Neural cell (in vitro differentiated cells): Measurements from ENCODE around the gene OR2V1. TPM values are rescaled to one million over a fixed set of nuclear protein-coding genes. Genes with fewer than 3 reads are reported as not detected.

ENCODE experiments used
- H2AFZ ChIP-seq: fragments of 200-600, 300-800 bp; sonication (generic), shearing (Covaris generic); 2 replicates; pipeline ENCODE4 v1.6.0; 2014; ENCODE audit warnings: low read depth, mild to moderate bottlenecking, antibody characterized with exemption, low read length, moderate library complexity
- H3F3A ChIP-seq: fragments of 200-600 bp; shearing (Covaris generic); 2 replicates; pipeline ENCODE4 v1.6.1; 2016; ENCODE audit warnings: mild to moderate bottlenecking, moderate library complexity, mixed read lengths, antibody characterized with exemption, low read length; ENCODE audit not compliant: insufficient read depth, poor library complexity, severe bottlenecking
- H3K27ac ChIP-seq: fragments of 200-600, 300-800 bp; sonication (generic), shearing (Covaris generic); 2 replicates; pipeline ENCODE4 v1.5.1; 2014; ENCODE audit warnings: mild to moderate bottlenecking, low read length, moderate library complexity
- H3K27me3 ChIP-seq: fragments of 300-800, 200-600 bp; sonication (generic), shearing (Covaris generic); 2 replicates; pipeline ENCODE4 v1.6.0; 2014; ENCODE audit warnings: mild to moderate bottlenecking, low read depth, low read length, moderate library complexity; ENCODE audit not compliant: insufficient read depth
- H3K36me3 ChIP-seq: fragments of 300-800, 200-600 bp; sonication (generic), shearing (Covaris generic); 2 replicates; pipeline ENCODE4 v1.5.1; 2014; ENCODE audit warnings: mild to moderate bottlenecking, antibody characterized with exemption, low read length, moderate library complexity; ENCODE audit not compliant: insufficient read depth
- H3K4me2 ChIP-seq: fragments of 300-800, 200-600 bp; sonication (generic), shearing (Covaris generic); 2 replicates; pipeline ENCODE4 v1.6.0; 2014; ENCODE audit warnings: mild to moderate bottlenecking, low read length
- H3K4me3 ChIP-seq: fragments of 300-800, 200-600 bp; sonication (generic), shearing (Covaris generic); 2 replicates; pipeline ENCODE4 v1.5.1; 2014; ENCODE audit warnings: mild to moderate bottlenecking, low read length, moderate library complexity
- H3K79me2 ChIP-seq: fragments of 200-600 bp; shearing (Covaris generic); replicated peaks from 2 replicates; pipeline ENCODE4 v1.6.0; 2014; ENCODE audit warnings: mild to moderate bottlenecking, low read length, moderate library complexity; ENCODE audit not compliant: insufficient read depth
- H3K9ac ChIP-seq: fragments of 300-800, 200-600 bp; sonication (generic), shearing (Covaris generic); 2 replicates; pipeline ENCODE4 v1.6.1; 2016; ENCODE audit warnings: mild to moderate bottlenecking, low read length, mixed read lengths
- H3K9me2 ChIP-seq: fragments of 200-600 bp; shearing (Covaris generic); 2 replicates; pipeline ENCODE4 v1.6.1; 2016; ENCODE audit warnings: mild to moderate bottlenecking, low read length, mixed read lengths; ENCODE audit not compliant: insufficient read depth
- H3K9me3 ChIP-seq: fragments of 200-600, 300-800 bp; sonication (generic), shearing (Covaris generic); 2 replicates; pipeline ENCODE4 v1.6.1; 2016; ENCODE audit warnings: mild to moderate bottlenecking, mixed run types, low read length, moderate library complexity, mixed read lengths
- H4K20me1 ChIP-seq: fragments of 200-600 bp; shearing (Covaris generic); 2 replicates; pipeline ENCODE4 v1.6.1; 2016; ENCODE audit warnings: mild to moderate bottlenecking, mixed run types; ENCODE audit not compliant: insufficient read depth
- EP300 ChIP-seq: fragments of 450-650 bp; conservative IDR thresholded peaks from 2 replicates; pipeline ENCODE4 v1.6.1; 2014; ENCODE audit warnings: antibody characterized with exemption, mild to moderate bottlenecking, moderate library complexity; ENCODE audit not compliant: poor library complexity, severe bottlenecking
- EZH2 ChIP-seq: fragments of 200-600, 300-800 bp; shearing (Covaris generic), sonication (generic); IDR thresholded peaks from 2 replicates; pipeline ENCODE4 v1.6.1; 2014; ENCODE audit warnings: antibody characterized with exemption, low read length, borderline replicate concordance, mild to moderate bottlenecking; ENCODE audit not compliant: insufficient read depth, poor library complexity, severe bottlenecking
- MXI1 ChIP-seq: fragments of 450-650 bp; conservative IDR thresholded peaks from 2 replicates; pipeline ENCODE4 v1.6.1; 2014; ENCODE audit warnings: antibody characterized with exemption, mild to moderate bottlenecking; ENCODE audit not compliant: poor library complexity, severe bottlenecking
- POLR2AphosphoS5 ChIP-seq: IDR thresholded peaks from 2 replicates; pipeline ENCODE4 v1.6.1; 2012
- RAD21 ChIP-seq: fragments of 450-650 bp; conservative IDR thresholded peaks from 2 replicates; pipeline ENCODE4 v1.6.1; 2014; ENCODE audit warnings: antibody characterized with exemption, mild to moderate bottlenecking, moderate library complexity
- SMC3 ChIP-seq: fragments of 450-650 bp; conservative IDR thresholded peaks from 2 replicates; pipeline ENCODE4 v1.6.1; 2014; ENCODE audit warnings: antibody characterized with exemption, mild to moderate bottlenecking, moderate library complexity; ENCODE audit not compliant: poor library complexity
- TAF1 ChIP-seq: IDR thresholded peaks from 2 replicates; pipeline ENCODE4 v1.6.1; 2012; ENCODE audit warnings: low read depth
- polyA plus RNA-seq: library from polyadenylated mRNA; depleted of rRNA; stranded (reverse); fragments of >200 nt; gene quantifications from 2 replicates; pipeline ENCODE4 v1.2.3, GENCODE V29; 2014
- TF ChIP-seq, protein P1 (sequence below): fragments of 450-650 bp; IDR thresholded peaks from 2 replicates; pipeline ENCODE4 v1.5.1; 2014; ENCODE audit warnings: antibody characterized with exemption, mild to moderate bottlenecking, moderate library complexity; ENCODE audit not compliant: poor library complexity, severe bottlenecking
- TF ChIP-seq, protein P2 (sequence below): IDR thresholded peaks from 2 replicates; pipeline ENCODE4 v1.6.1; 2012; ENCODE audit warnings: borderline replicate concordance

OR2V1 gene
- polyA plus RNA-seq, 1 donor from 2014 or later, result not detected

DNA sequence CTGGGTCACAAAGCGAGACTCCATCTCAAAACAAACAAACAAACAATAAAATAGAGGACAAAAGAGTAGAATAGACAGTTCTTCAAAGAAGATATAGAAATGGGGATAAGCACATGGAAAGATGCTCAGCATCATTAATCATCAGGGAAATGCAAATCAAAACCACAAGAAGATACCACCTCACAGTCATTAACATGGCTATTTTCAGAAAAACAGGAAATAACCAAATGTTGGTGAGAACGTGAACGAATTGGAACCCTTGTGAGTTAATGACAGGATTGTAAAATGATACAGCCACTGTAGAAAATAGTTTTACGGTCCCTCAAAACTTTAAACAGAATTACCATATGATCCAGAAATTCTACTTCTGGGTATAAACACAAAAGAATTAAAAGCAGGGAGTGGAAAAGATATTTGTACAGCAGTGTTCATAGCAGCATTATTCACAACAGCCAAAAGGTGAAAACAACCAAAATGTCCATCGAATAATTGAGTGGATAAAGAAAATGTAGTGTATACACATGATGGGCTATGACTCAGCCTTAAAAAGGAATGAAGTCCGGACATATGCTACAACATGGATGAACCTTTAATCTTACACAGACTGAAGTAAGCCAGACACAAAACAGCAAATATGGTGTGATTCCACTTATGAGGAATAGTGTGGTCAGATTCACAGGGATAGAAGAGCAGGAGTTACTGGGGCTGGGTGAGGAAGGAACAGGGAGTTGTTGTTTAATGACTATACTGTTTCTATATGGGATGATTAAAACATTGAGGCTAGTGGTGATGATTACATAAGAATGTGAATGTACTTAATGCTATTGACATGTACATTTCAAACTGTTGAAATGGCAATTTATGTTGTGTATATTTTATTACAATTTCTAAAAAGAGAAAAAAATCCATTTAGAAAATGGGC, 36.1 kb upstream of the OR2V1 start:
- Histone ChIP-seq H3K27me3 (peaks cover 82% of the 10 kb centered on the region), H3K27ac (no peak overlapping the region), H3F3A (no peaks in the 10 kb centered on the region), H3K36me3 (no peaks in the 10 kb centered on the region), H3K4me2 (no peak overlapping the region), H2AFZ (no peak overlapping the region), H3K9me2 (no peaks in the 10 kb centered on the region), H3K4me3 (no peak overlapping the region), H3K79me2 (no peaks in the 10 kb centered on the region), H3K9me3 (no peaks in the 10 kb centered on the region), H3K9ac (no peak overlapping the region), H4K20me1 (no peaks in the 10 kb centered on the region)
- TF ChIP-seq EZH2 (no peak), MXI1 (no peak), RAD21 (no peak), EP300 (no peak), POLR2AphosphoS5 (no peak), TAF1 (no peak), SMC3 (no peak)
- TF ChIP-seq, protein P1, sequence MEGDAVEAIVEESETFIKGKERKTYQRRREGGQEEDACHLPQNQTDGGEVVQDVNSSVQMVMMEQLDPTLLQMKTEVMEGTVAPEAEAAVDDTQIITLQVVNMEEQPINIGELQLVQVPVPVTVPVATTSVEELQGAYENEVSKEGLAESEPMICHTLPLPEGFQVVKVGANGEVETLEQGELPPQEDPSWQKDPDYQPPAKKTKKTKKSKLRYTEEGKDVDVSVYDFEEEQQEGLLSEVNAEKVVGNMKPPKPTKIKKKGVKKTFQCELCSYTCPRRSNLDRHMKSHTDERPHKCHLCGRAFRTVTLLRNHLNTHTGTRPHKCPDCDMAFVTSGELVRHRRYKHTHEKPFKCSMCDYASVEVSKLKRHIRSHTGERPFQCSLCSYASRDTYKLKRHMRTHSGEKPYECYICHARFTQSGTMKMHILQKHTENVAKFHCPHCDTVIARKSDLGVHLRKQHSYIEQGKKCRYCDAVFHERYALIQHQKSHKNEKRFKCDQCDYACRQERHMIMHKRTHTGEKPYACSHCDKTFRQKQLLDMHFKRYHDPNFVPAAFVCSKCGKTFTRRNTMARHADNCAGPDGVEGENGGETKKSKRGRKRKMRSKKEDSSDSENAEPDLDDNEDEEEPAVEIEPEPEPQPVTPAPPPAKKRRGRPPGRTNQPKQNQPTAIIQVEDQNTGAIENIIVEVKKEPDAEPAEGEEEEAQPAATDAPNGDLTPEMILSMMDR, result no peak
- TF ChIP-seq, protein P2, sequence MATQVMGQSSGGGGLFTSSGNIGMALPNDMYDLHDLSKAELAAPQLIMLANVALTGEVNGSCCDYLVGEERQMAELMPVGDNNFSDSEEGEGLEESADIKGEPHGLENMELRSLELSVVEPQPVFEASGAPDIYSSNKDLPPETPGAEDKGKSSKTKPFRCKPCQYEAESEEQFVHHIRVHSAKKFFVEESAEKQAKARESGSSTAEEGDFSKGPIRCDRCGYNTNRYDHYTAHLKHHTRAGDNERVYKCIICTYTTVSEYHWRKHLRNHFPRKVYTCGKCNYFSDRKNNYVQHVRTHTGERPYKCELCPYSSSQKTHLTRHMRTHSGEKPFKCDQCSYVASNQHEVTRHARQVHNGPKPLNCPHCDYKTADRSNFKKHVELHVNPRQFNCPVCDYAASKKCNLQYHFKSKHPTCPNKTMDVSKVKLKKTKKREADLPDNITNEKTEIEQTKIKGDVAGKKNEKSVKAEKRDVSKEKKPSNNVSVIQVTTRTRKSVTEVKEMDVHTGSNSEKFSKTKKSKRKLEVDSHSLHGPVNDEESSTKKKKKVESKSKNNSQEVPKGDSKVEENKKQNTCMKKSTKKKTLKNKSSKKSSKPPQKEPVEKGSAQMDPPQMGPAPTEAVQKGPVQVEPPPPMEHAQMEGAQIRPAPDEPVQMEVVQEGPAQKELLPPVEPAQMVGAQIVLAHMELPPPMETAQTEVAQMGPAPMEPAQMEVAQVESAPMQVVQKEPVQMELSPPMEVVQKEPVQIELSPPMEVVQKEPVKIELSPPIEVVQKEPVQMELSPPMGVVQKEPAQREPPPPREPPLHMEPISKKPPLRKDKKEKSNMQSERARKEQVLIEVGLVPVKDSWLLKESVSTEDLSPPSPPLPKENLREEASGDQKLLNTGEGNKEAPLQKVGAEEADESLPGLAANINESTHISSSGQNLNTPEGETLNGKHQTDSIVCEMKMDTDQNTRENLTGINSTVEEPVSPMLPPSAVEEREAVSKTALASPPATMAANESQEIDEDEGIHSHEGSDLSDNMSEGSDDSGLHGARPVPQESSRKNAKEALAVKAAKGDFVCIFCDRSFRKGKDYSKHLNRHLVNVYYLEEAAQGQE, result no peak

DNA sequence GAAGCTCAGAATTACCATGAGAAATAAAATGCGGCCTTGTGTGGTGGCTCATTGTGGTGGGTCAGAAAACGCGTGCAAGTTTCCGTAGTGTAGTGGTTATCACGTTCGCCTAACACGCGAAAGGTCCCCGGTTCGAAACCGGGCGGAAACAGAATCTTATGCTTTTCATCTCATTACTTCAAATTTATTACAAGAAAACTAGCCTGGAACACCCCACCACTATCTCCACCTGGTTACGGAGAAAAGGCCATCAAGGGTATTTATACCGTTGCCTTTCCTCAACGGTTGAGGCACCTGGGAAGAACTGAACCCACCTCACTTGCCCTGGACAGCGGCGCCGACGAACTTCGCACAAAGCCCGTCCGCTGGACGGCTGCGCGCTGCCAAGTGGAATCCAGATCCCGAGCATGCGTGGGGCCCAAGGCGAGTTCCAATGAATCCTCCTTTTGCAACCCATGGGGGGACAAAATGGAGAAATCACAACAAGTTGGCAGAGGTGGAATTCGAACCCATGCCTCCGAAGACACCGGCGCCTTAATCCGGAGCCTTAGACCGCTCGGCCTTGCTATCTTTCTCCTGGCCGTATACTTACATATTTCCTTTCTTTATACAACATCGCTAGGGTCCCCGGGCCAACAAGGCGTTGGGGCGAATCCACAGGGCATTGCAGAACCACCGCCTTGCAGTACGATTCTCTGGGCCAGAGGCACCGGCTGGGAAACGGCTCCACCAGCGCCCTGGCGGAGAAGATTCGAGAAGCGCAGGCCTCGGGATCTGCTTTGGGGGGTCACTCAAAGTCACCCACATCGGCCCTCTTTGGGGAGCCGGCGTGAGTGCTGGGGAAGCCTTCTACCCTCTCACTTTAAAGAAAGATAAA, 33.3 kb upstream of the OR2V1 start:
- H3K9me2 ChIP-seq, result no peaks in the 10 kb centered on the region
- no peak overlapping the region for H3K4me3 ChIP-seq
- H3K79me2 ChIP-seq, result no peaks in the 10 kb centered on the region
- H3K36me3 ChIP-seq, result no peaks in the 10 kb centered on the region
- H3K27ac ChIP-seq, result no peak overlapping the region
- TF ChIP-seq EZH2 (no peak), MXI1 (no peak), POLR2AphosphoS5 (no peak), TAF1 (no peak), EP300 (no peak), SMC3 (no peak), RAD21 (no peak)
- TF ChIP-seq, protein P2, result no peak
- TF ChIP-seq, protein P1, result no peak
- no peak overlapping the region for H2AFZ ChIP-seq
- no peaks in the 10 kb centered on the region for H3K9me3 ChIP-seq
- H4K20me1 ChIP-seq, result no peaks in the 10 kb centered on the region
- peaks cover 56% of the 10 kb centered on the region for H3K27me3 ChIP-seq
- no peak overlapping the region for H3K9ac ChIP-seq
- H3K4me2 ChIP-seq, result no peak overlapping the region
- H3F3A ChIP-seq, result no peaks in the 10 kb centered on the region
